Measurements from ENCODE around the gene KSR1.
"Not testable (repeated sequence)": the region's sequence is repeated elsewhere in the genome, so short reads cannot be mapped to it uniquely, and the experiment has no call there.

Gene KSR1

DNA sequence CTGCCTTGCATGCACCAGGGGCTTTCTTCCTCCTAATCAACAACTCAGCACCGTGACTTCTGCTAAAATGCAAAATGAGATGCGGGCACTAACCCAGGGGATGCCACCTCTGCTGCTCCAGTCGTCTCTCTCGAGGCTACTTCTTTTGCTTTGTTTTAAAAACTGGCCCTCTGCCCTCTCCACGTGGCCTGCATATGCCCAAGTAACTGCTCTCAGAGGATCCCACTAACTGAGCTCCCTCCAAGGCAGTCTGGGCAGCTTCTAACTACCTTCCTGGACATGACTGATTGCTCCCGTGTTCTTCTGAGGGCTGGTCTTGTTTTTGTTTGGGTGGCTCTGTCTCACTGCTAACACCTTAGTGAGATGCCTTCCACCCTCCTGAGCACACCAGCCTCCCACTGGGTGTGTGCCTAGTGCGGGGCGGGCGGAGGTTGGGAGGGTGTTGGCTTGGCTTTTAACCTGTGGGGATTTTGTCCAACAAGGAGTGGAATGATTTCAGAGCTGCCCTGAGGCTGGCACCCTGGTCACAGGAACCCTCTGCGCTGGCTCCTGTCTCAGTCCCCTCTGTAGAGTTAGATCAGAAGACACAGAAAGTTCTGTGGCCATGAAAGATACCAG, 165.8 kb downstream of the KSR1 start:
- DNase-seq, result no peak

- DNase-seq, result no peak
Observed at GRCh38 chr17:27622986-27623385, 166.7 kb downstream of the KSR1 start.

DNA sequence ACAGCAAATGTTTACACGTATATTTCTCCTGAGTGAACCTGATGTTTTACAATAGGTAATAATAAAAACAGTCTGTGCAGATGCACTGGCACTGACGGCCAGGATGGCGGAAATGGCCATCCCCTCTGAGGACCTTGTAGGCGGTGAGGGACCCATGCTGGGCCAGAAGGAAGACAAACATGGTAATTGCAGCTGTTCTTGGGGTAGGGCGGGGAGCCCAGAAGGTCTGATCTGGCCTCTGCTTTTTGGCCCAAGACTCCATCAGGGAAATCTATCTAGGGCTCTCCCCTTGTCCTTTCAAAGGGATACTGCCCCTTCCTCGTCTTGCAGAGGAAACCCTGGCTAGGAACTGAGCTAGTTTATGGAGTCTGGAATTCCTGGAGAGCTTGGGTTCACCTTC, 167.4 kb downstream of the KSR1 start:
- no peak for DNase-seq

GRCh38 chr17:27624539-27624938, 168.3 kb downstream of the KSR1 start:
- DNase-seq, result no peak

DNA sequence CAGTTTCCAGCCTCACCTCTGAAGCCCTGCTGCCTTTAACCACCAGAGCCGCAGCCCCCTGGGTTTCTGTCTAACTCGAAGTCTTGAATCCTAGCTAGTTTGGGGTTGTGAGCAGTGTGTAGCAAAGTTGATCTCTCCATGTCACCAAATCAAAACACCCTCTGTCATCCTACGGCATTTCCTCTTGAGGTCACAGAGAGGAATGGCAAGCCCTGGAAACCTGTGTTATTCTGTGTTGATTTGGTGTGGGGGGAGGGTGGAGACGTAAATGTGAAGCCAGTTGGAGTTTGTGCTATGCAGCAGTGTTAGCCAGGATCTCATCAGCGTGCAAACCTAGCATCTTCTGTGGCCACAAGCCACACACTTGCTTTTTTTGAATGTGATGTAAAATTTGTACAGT, 169.6 kb downstream of the KSR1 start:
- DNase-seq, result no peak

DNA sequence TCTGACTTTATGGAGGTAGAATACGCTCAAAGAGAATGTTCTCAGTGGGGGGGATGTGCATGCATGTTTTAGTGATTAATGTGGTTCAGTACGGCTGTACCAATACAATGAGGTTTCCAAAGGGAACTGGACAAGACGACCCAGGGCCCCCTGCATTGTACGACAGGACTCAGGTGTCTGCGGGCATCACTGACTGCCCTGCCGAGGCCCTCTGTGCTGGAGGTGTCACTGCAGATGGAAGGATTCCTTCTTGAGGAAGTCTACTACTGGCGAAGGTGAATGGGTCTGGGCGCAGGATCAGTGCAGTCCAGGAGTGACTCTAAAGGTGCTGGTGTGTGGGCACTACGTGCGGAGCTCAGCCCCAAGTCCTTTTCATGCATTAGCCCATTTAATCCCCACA, 171.3 kb downstream of the KSR1 start:
- DNase-seq, result no peak

DNA sequence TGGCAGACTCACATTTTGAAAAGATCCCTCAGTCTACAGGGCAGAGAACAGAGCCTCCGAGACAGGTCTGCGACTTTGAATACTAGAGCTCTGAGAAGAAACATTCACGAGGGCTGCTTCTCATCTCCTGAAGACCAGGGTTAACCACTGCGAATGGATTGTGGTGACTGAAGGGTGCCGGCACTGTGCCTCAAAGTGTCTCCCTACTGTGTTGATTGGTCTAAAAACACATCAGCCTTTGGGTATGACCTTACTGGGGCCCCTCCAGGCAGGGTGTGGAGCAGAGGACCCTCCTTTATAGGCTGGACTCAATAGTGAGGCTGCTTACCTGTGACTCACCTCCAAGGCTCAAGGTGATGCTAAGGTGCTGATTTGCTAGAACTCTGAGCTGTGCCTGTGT, 172.1 kb downstream of the KSR1 start:
- DNase-seq, result no peak

GRCh38 chr17:27629260-27629659, 173.0 kb downstream of the KSR1 start:
- not testable (repeated sequence) for DNase-seq

DNA sequence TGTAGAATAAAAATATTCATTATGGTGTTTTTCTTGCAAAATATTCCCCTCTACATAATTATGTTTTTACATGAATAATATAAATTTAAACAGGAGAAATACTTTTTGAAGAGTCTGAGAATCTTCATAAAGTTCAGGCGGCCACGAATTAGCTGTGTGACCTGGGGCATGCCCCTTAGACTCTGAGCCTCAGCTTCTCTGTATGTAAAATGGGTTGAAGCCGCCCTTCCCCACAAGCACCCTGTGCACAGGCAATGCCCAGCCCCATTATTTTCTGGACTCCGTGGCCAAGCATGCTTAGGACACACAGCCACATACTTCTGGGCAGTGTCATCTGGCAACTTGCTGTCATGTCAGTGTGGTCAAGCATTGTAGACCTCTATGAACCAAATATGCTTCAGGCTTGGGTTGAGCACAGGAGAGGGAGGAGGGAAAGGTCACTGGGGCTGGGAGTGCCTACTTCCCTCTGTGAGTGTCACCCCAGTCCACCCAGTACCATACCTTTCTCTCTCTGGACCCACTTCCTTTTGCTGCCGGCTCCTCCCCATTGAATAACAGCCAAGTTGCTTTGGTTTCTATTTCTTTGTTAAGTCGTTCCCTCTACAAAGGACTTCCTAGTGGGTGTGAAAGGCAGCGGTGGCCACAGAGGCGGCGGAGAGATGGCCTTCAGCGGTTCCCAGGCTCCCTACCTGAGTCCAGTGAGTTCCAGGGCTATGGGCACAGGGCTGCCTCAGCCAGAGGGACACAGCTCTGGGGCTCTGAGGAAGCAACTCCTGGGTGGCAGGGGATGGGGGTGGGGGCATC, 174.6 kb downstream of the KSR1 start, which contains the start of gene LGALS9:
Gene LGALS9, plus strand, starts transcription at position 582 of the 804 bp plus-strand sequence. Its CDS starts 78 bp downstream, at position 660.
- DNase-seq, result no peak

- DNase-seq, result no peak
Observed at GRCh38 chr17:27631411-27631760, 175.1 kb downstream of the KSR1 start.

DNA sequence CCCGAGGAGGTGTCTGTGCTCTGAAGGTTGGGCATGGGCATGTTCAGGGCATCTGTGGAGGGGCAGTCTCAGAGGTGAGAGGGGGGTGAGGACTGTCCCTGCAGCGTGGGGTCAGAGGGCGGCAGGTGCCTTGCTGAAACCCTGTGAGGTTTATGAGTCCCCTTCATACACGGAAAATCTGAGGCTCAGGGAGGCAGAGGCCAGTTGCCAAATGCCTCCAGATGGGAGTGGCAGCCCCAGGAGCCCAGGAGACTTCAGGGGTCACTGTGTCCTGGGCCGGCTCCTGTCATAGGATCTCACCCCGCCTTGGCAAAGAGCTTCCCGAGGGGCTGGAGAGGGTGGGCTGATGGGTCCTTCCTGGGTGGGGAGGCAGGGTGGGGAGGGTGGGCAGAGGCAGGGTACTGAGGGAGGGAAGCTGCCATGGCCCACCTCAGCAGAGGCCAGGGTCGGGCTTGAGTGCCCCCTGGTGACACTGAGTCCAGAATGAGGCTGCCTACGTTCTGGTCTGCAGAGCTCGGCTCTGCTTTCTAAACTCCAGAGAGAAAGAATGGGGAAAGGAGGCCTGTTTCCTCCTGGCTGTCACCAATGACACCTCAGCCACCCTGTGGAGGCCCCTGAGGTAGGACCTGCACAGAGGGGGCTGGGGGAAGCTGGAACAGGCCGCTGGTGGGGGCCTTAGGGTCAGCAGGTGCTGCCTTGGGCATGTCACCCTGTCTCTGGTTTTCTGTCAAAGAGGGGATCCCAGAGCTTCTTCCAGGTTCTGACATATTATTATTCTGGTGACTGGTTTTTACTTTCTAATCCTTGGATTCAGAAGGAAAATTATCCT, 175.9 kb downstream of the KSR1 start:
- no peak for DNase-seq

- not testable (repeated sequence) for DNase-seq
Observed at GRCh38 chr17:27632766-27633165, 176.5 kb downstream of the KSR1 start.

- DNase-seq, result no peak
Observed at GRCh38 chr17:27633312-27634025, 177.2 kb downstream of the KSR1 start.

DNA sequence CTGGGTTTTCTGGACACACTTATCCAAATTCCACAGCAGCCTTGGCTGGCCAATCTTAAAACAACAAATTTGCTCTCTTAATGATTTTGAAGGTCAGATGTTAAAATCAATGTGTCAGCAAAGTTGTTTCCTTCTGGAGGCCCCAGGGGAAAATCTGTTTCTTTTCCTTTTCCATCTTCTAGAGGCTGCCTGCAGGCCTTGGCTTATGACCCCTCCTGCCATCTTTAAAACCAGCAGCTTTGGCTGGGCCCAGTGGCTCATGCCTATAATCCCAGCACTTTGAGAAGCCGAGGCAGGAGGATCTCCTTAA, 177.7 kb downstream of the KSR1 start:
- no peak for DNase-seq

DNA sequence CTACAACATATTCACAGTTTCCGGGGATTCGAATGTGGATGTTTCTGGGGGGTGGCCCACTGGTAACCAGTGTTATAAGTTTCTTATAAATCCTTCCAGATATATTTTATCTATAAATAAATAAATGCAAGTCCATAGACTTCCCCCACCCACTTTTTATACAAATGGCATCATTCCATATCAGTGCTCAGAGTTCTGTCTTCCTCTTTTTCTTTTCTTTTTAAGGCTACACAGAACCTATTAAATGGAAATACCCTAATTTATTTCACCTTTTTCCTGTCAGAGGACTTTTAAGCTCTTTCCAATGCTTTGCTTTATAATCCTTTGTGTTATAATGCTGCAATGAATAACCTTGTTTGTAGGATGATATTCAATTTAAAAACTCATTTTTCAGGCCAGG, 178.5 kb downstream of the KSR1 start:
- DNase-seq, result no peak

DNA sequence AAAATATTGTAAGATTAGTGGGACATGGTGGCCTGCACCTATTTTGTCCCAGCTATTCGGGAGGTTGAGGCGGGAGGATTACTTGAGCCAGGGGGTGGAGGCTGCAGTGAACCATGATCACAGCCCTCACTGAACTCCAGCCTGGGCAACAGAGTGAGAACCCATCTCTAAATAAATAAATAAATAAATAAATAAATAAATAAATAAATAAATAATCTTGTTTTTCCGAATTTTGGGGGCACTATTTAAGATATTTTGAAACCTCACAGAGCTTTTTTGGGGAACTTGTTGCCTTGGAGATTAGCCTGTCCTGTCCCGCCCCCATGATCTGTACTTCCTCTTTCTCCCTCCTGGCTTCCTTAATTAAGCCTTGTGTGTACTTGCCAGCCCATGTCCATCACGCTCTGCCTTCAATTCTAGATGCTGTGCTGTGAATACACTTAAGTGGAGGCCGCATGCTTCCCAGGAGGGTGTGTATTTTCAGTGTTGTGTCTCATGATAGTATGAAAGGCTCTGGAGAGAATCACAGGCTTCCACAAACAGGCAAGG, 179.1 kb downstream of the KSR1 start:
- DNase-seq, result no peak

DNA sequence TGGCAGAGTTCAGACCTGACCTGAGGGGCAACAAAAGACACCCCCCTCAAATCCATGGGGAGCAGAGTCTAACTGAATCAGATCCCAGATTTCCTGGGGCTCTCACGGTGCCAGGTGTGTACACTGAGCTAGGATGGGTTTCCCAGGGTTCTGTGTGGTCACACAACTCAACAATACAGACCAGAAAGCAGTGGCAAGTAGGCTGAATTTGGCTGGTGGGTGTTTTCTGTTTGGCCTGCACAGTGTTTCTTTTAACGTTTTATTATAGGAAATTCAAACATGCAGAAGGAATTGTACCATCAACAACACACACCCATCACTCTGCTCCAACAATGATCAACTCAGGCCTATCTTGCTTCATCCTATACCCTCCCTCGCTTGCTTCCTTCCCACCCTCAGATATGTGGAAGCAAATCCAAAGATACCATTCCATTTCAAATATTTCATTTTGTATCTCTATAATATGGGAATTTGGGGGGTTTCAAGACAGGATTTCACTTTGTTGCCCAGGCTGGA, 179.8 kb downstream of the KSR1 start:
- not testable (repeated sequence) for DNase-seq

DNA sequence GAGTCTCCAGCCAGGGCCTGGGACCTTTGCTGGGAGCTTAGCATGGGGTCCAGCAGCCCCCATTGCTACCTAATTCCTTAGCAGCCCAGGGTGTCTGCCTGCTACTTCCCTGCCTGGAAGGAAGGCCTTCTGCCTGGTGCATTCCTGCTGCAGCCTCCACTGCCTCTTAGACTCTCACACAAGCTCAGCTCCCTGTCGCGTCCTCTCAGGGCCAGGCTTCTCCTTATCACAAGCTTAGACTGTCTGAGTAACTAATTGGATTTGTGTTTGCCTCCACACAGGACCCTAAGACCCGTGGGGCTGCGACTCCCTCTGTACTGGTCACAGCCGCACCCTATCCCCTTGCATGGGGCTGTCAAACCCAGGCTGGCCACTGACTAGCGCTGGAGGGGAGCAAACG, 181.6 kb downstream of the KSR1 start:
- not testable (repeated sequence) for DNase-seq

DNA sequence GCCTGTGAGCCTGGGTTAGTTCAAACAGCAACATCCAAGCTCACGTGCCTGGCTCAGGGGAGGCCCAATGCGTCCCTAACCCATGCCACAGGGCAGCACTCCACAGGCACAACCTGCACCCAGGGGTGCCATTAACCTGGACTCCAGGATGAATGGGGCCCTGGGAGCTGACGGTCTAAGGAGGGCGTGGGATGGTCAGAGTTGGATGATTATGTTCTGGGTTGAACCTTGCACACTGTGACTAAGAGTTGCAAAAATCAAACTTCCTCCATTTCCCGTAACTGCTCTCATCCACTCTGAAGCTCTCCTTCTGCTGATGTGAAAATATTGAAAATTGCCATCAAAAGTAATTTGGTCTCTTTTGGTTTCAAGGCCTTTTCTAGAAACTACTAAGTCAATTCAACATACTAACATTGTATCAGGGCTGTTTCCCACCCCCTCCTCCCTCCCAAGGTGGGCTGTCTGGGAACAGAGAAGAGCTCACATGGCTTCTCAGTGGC, 182.2 kb downstream of the KSR1 start:
- not testable (repeated sequence) for DNase-seq

DNA sequence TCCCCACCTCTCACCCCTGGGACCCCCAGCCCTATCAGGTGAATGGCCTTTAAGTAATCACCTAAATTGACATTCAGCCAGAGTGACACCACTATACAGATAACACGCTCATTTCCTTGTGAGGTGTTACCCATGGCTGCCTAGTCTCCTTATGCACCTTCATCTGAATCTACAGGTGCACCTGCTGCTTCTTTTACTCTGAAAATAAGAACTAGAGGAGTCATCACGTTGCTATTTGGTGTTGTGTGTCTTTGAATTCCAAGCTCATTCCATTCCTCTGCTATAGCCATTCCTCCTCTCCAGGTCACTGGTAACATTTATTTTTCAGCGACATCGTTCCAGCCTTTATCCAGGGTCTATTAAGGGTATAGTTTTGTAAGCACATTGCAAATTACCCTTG, 184.5 kb downstream of the KSR1 start:
- DNase-seq, result no peak

DNA sequence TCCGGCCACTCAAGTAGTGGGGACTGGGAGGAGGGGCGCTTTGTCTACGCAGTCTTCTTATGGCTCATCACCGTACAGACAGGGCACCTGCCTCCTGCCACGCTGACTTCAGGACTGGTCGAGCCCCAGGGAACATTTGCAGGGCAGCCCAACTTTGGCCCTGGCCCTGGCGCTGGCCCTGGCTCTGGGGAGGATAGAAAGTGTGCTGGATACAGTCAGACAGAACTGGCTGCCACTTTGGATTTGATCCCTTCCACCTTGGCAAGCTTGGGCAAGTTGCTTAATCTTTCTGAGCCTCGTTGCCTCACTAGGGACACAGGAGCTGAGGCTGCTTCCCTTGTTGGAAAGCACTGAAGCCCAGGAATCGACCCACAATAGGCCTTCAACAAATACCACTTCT, 188.3 kb downstream of the KSR1 start:
- no peak for DNase-seq

- DNase-seq, result not testable (repeated sequence)
Observed at GRCh38 chr17:27645621-27646020, 189.4 kb downstream of the KSR1 start.

Measured in effector CD4-positive, alpha-beta T cell (primary cell).